Adrenal gland (tissue), 12 donors: ENCODE results near the gene TOP2A. TPM values are rescaled to one million over a fixed set of nuclear protein-coding genes. Genes with fewer than 3 reads are reported as not detected.

Source experiments
- DNase-seq, 7 donors: peaks; one replicate each; pipeline ENCODE4 v3.0.0-alpha.2; 2019 to 2020
- H3K27ac ChIP-seq, 5 donors: fragments of 200-600 bp; sonication (generic) in 4 of 5; 1 replicate in 3 of 5; 2 replicates in 2 of 5; pipeline versions ENCODE4 v1.5.1 to v1.8.0; 2016 to 2020; ENCODE audit warnings: mild to moderate bottlenecking in 1 of 5
- H3K27me3 ChIP-seq: fragments of 200-600 bp; 2 replicates; pipeline ENCODE4 v1.8.0; 2021
- H3K36me3 ChIP-seq, 2 donors: fragments of 200-600 bp; replicated peaks in 1 of 2; 1 replicate in 1 of 2; 2 replicates in 1 of 2; pipeline versions ENCODE4 v1.5.1 to v1.8.0; 2018 to 2022
- H3K4me1 ChIP-seq, 2 donors: fragments of 200-600 bp; replicated peaks in 1 of 2; 1 replicate in 1 of 2; 2 replicates in 1 of 2; pipeline versions ENCODE4 v1.5.1 to v1.8.0; 2018 to 2021
- H3K4me3 ChIP-seq, 4 donors: fragments of 200-600 bp; sonication (generic) in 3 of 4; one replicate each; pipeline ENCODE4 v1.5.1; 2016 to 2018
- H3K9me3 ChIP-seq, 3 donors: fragments of 200-600 bp; sonication (generic) in 1 of 3; replicated peaks in 1 of 3; 1 replicate in 2 of 3; 2 replicates in 1 of 3; pipeline versions ENCODE4 v1.5.1 to v1.8.0; 2016 to 2021
- CTCF ChIP-seq, 6 experiments: fragments of 450-650 bp in 4 of 6; fragments of 200-600 bp in 2 of 6; sonication (generic) in 1 of 6; IDR thresholded peaks; 1 replicate in 5 of 6; 2 replicates in 1 of 6; pipeline versions ENCODE4 v1.5.1 to v1.8.0; 2016 to 2021; ENCODE audit warnings: antibody characterized with exemption in 6 of 6, mild to moderate bottlenecking in 2 of 6, moderate library complexity in 1 of 6
- POLR2A ChIP-seq, 2 donors: fragments of 450-650 bp; IDR thresholded peaks; one replicate each; pipeline ENCODE4 v1.6.1; 2017; ENCODE audit warnings: antibody characterized with exemption in 2 of 2, mild to moderate bottlenecking in 2 of 2, moderate library complexity in 1 of 2
- WGBS, 4 donors: extraction: QIAGEN DNeasy Blood & Tissue Kit in 2 of 4; methylation state at CpG; one replicate each; pipeline versions ENCODE4 v1.1.5 to v1.1.7; 2013 to 2017; 5-methylcytosine and 5-hydroxymethylcytosine counted together
- intact Hi-C, 2 donors: fragments of 100-400 bp; cut with DNase I; formaldehyde crosslinking; loops; one replicate each; pipeline versions ENCODE4 v1.14.1 to v1.15.0; 2022 to 2023
- polyA plus RNA-seq, 3 donors: library from polyadenylated mRNA; stranded (reverse); fragments of 200-250 nt in 2 of 3; fragments of 350-450 nt in 1 of 3; fragmentation: Illumina TruSeq in 1 of 3; extraction: RNeasy Lipid Tissue Mini Kit (QIAGEN cat#74804) in 1 of 3; gene quantifications; one replicate each; pipeline ENCODE4 v1.2.3, GENCODE V29; 2013 to 2014
- total RNA-seq, 9 donors: library from RNA; depleted of rRNA in 4 of 9; stranded (reverse); fragments of >200 nt in 4 of 9; fragments of 120-200 nt in 1 of 9; fragmentation: NEBNext Ultra II Directional in 1 of 9; extraction: Animal tissue kit (Norgen Biotek cat#: 25700) in 1 of 9; gene quantifications; one replicate each; pipeline versions ENCODE4 v1.1.0 to v1.2.4, GENCODE V29; 2013 to 2023
- donor health status: healthy with polysubstance abuse.
- donor health status: Bipolar disorder and iron deficiency.
- donor health status: DM: yes; HTN: yes; CAD: no.
- donor health status: DM: no; HTN: no; CAD: no.
- donor health status: DM: no; HTN: no; CAD: no.
- donor health status: DM: yes; HTN: yes; CAD: no.

TOP2A gene
- total and polyA plus RNA-seq, 12 donors = 0.32 to 51.1 (median 3.8) TPM

- no peak for TF ChIP-seq POLR2A (IDR thresholded peaks at IDR 0.05)
- no peak for TF ChIP-seq CTCF (IDR thresholded peaks at IDR 0.05)
- WGBS, 4 donors = 25 to 41% methylated on average over 1 of the region's 1 CpG; no CpG with 5 or more reads in 2 of the 4 donors
- intact Hi-C loops = no loop called here
- Histone ChIP-seq H3K9me3 (no peaks in the 10 kb centered on the region), H3K27me3 (no peaks in the 10 kb centered on the region), H3K4me3 (no peak overlapping the region), H3K4me1 (peaks cover 50 to 67% of the 10 kb centered on the region in 2 donors), H3K27ac (peak overlapping the region in 4 of 5 donors; percentile 66 to 100 (median 90)), H3K36me3 (peaks cover 0 to 11% of the 10 kb centered on the region in 2 donors)
- peak in 2 of 7 donors; percentile 25 to 37 for DNase-seq
These were observed 70.9 kb downstream of the TOP2A start for GRCh38 chr17:40346765-40347158.

GRCh38 chr17:40345994-40346764, 71.5 kb downstream of the TOP2A start:
- 50 to 59% (median 54%) methylated on average over 11 of the region's 11 CpGs for WGBS, 4 donors
- peak overlapping the region in 2 of 4 donors; percentile 45 to 93 for H3K4me3 ChIP-seq
- H3K4me1 ChIP-seq = peaks cover 50 to 65% of the 10 kb centered on the region in 2 donors
- TF ChIP-seq CTCF (IDR thresholded peaks at IDR 0.05) = no peak
- DNase-seq = no peak
- no peaks in the 10 kb centered on the region for H3K27me3 ChIP-seq
- peak overlapping the region in 4 of 5 donors; percentile 66 to 100 (median 90) for H3K27ac ChIP-seq
- peaks cover 0 to 9% of the 10 kb centered on the region in 2 donors for H3K36me3 ChIP-seq
- H3K9me3 ChIP-seq = no peaks in the 10 kb centered on the region
- intact Hi-C loops = no loop called here

GRCh38 chr17:40345161-40345993, 72.3 kb downstream of the TOP2A start:
- peak in 1 of 2 donors; percentile 15 for TF ChIP-seq POLR2A (IDR thresholded peaks at IDR 0.05)
- TF ChIP-seq CTCF (IDR thresholded peaks at IDR 0.05) = no peak
- H3K36me3 ChIP-seq = peaks cover 0 to 9% of the 10 kb centered on the region in 2 donors
- intact Hi-C loops = no loop called here
- peak overlapping the region in 2 of 4 donors; percentile 45 to 93 for H3K4me3 ChIP-seq
- H3K9me3 ChIP-seq = no peaks in the 10 kb centered on the region
- 1 to 4% (median 3%) methylated on average over 17 to 45 of the region's 45 CpGs for WGBS, 4 donors
- H3K4me1 ChIP-seq = peaks cover 53 to 71% of the 10 kb centered on the region in 2 donors
- H3K27me3 ChIP-seq = no peaks in the 10 kb centered on the region
- DNase-seq = peak in 6 of 7 donors; percentile 61 to 79 (median 74)
- H3K27ac ChIP-seq = peak overlapping the region in 4 of 5 donors; percentile 66 to 100 (median 90)
